ENCODE measurements around the gene CARD14.
"Not testable (repeated sequence)": the region's sequence is repeated elsewhere in the genome, so short reads cannot be mapped to it uniquely, and the experiment has no call there.

CARD14 gene

DNA sequence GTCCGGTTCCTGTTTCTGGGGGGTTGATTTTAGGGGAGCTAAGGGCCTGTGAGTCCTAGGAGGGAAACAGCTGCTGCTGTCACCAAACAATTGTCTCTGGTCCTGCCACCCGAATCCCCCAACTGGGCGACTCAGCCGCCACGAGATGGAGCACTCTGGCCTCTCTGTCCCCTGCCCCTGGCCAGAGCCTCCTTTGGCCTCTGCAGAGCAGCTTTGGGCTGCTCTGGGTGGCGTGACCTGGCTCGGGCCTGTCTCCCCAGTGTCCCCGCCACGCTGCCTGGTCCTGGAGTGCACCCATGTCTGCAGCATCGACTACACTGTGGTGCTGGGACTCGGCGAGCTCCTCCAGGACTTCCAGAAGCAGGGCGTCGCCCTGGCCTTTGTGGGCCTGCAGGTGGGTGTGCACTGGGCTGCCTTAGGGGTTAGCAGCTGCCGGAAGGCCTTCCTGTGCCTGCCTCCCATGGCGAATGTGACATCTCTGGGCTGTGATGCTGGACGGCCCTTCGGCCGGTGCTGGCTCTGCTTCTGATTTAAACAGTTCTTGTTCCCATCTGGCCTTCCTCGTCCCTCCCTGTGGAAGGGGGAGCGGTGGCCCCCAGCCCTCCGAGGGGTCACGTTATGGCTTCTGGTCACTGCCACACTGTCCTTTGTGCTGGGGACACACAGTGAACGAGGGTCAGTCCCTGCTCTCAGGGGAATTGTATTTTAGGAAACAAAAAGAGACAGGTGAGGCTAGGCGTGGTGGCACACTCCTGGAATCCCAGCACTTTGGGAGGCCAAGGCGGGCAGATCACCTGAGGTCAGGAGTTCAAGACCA, 79.3 kb downstream of the CARD14 start:
- DNase-seq (ENCODE audit: low read depth), result no peak

GRCh38 chr17:80251966-80252365, 82.1 kb downstream of the CARD14 start:
- no peak for DNase-seq (ENCODE audit: low read depth)

DNA sequence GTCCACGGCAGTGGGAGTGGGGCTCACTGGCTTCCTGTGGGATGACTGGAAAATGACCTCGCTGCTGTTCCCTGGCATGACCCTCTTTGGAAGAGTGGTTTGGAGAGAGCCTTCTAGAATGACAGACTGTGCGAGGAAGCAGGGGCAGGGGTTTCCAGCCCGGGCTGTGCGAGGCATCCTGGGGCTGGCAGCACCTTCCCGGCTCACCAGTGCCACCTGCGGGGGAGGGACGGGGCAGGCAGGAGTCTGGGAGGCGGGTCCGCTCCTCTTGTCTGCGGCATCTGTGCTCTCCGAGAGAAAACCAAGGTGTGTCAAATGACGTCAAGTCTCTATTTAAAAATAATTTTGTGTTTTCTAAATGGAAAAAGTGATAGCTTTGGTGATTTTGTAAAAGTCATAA, 83.0 kb downstream of the CARD14 start:
- DNase-seq (ENCODE audit: low read depth), result no peak

DNA sequence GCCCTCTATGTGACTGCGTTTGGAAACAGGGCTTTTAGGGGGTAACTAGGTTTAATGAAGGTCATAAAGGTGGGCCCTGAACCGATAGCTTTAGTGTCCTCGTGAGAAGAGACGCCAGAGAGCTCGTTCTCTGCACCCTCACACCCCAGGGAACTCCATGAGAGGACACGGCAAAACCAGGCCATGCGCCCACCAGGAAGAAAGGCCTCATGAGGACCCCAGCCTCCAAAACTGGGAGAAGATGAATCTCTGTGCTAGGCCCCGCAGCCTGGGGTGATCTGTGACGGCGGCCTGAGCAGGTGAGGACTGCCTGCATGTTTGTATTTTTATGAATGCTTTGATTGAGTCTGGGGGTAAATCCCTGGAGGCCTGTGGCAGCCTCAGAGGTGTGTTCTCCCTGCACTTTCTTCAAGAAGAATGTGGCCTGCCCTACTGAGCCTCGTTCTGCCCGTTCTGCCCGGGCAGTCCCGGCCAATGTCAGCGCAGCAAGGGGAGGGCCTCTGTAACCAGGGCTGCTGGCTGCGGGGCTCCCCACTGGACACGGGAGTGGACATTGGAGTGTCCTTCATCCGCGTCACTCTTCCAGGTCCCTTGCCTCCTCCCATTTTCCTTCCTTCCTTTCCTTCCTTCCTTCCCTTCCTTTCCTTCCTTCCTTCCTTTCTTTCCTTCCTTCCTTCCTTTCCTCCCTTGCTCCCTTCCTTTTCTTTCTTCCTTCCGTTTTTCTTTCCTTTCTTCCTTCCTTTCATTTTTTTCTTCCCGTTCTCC, 84.0 kb downstream of the CARD14 start:
- DNase-seq (ENCODE audit: low read depth), result no peak

DNA sequence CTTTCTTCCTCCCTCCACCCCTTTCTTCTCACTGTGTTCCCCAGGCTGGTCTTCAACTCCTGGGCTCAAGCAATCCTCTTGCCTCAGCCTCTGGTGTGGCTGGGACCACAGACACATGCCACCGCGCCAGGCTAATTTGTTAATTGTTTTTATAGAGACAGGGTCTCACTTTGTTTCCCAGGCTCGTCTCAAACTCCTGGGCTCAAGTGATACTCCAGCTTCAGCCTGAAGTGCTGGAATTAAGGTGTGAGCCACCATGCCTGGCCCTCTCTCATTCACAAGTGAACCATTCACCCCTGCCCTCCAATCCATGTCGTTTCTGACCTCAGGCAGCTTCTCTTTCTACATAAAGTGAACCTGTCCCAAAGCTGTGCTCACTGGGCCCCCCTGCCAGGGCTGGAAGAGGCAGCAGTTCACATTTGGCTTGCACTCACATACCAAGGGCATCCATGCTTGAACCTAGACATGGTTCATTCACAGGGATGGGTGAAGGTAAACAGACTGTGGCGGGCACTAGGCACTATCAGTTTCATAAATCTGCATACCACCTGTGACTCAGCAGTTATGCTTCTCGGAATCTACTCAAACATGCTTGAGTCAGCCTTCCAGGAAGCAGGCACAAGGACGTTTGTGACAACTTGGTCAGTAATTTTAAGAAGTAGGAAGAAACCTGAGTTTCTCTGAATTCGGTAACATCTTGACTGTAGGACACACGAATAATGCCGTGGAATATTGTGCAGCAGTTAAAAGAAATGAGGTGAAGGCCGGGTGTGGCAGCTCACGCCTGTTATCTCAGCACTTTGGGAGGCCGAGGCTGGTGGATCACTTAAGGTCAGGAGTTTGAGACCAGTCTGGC, 84.8 kb downstream of the CARD14 start:
- DNase-seq (ENCODE audit: low read depth), result no peak

DNA sequence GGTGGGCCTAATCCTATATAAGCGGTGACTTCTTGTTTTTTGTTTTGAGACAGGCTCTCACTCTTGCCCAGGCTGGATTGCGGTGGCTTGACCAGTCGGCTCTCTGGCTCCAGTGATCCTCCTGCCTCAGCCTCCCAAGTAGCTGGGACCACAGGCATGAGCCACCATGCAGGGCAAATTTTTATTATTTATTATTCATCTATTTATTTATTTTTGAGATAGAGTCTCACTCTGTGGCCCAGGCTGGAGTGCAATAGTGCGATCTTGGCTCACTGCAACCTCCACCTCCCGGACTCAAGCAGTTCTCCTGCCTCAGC, 86.2 kb downstream of the CARD14 start:
- no peak for DNase-seq (ENCODE audit: low read depth)

DNA sequence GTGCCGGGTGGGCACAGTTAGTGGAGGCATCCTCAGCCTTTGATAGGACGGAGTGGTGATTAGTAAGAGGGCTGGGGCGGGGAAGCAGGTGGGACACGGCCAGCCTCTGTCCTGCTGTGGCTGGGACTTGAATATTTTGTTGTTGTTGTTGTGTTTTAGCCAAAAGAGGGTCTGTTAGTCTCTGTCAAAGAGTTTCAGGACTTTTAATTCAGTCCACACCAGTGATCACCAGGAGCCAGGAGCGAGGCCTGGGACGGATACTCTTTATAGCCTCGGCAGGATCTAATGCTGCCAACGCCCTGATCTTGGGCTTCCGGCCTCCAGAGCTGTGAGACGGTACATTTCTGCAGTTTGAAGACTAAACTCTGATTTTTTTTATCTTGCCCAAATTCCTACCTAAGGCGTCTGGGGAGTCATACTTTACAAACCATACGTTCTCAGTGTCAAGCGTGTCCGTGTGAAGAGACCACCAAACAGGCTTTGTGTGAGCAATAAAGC, 87.9 kb downstream of the CARD14 start:
- DNase-seq (ENCODE audit: low read depth), result no peak

DNA sequence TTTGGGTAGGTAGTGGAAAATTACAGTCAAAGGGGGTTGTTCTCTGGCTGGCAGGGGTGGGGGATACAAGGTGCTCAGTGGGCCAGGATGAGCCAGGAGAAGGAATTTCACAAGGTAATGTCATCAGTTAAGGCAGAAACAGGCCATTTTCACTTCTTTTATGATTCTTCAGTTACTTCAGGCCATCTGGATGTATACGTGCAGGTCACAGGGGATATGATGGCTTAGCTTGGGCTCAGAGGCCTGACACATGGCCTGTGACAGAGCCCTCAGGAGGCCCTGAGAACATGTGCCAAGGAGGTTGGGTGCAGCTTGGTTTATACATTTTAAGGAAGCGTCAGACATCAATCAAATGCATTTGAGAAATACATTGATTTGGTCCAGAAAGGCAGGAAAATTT, 88.5 kb downstream of the CARD14 start:
- not testable (repeated sequence) for DNase-seq (ENCODE audit: low read depth)

Measured in stimulated activated CD8-positive, alpha-beta memory T cell treated with anti-CD3 and anti-CD28 coated beads, Interleukin-15, amount 100 ng/mL, for 24 hours (primary cell).